GM21723 (cell line): Measurements from ENCODE around the gene ATOH8.

ENCODE experiments used
- ATAC-seq: cut with Tn5 transposase; IDR thresholded peaks from one replicate; pipeline ENCODE4 v1.9.1; 2021; ENCODE audit warnings: mild to moderate bottlenecking, moderate library complexity; ENCODE audit not compliant: unreplicated experiment

ATOH8 gene

DNA sequence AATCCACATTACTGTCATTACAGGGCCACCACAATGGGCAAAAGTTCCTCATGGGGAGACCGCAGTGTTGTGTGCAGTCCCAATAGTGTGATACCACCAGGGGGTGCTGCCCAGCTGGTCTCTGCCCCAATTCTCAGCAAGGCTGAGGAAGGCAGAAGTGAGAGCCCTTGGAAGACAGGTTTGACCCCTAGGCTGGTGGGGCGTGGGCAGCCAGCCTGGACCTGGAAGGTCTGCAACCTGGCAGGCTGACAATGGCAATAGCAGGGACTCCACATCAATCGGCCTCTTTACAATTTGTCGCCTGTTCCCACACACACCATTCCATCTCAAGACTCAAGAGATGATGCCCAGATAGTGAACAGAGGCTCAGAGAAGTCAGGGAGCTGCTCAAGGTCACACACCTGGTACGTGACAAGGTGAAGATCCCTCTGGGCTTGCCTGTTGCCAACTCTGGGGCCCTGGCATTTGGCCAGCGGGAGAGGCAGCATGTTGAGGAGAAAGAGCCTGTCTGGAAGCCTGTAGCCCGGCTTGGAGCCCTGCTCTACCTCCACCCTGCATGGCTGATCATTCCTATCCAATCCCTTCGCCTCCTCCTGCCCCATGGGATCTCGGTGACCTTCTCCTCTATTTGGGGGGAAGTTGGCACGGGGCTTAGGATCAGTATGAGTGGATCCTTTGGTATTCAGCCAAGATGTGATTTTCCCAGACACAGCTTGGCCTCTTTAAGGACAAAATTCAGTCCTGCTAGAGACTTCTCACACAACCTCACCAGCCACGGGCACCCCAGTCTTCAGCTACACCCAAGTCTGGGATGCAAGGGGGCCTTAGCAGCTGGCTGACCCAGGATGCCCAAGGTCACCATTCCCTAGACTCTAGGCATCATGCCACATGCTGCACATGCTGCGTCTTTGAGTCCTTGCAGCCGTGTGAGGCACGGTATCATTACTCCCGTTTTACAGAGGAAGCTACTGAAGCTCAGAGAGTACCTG, 2.9 kb upstream of the ATOH8 start:
- no peak for ATAC-seq

DNA sequence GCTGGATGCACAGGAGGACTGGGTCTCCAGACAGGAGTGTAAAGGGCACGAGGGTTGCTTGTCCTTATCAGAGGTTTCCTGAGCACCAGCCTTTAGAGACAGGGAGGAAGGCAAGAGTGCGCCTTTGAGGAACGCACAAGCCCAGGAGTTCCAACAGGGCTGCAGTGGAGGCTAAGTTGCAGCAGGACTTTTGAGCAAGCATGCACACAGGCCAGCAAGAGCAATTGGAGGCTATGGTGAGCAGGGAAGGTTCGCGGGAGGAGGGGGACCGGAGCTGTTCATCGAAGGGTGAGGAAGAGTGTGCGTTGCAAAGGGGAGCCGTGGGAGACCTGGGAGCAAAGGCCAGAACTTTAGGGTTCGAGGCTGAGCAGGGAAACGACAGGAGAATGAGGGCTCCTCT, 2.2 kb upstream of the ATOH8 start:
- no peak for ATAC-seq

DNA sequence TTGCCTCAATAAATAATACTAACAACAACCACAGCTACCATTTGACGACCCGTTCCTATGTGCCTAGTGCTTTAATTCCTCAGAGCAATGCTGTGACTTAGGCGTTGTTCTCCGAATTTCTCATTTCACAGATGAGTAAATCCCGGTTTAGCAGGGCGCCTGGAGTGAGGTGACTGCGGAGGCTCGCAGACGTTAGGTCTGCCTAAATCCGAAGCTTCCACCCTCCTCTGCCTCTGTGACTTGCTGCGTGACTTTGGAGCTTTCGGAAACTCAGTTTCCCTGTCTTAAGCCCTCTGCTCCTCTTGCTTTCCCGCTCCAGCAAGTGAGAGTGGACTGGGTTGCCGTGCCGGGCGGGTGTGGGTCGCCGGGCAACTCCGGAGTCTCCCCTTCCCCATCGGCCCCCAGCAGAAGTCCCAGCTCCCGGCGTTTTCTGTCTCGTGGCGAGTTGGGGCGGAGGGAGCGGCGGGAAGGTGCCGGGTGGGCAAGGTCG, 711 bp upstream of the ATOH8 start:
- ATAC-seq: no peak

DNA sequence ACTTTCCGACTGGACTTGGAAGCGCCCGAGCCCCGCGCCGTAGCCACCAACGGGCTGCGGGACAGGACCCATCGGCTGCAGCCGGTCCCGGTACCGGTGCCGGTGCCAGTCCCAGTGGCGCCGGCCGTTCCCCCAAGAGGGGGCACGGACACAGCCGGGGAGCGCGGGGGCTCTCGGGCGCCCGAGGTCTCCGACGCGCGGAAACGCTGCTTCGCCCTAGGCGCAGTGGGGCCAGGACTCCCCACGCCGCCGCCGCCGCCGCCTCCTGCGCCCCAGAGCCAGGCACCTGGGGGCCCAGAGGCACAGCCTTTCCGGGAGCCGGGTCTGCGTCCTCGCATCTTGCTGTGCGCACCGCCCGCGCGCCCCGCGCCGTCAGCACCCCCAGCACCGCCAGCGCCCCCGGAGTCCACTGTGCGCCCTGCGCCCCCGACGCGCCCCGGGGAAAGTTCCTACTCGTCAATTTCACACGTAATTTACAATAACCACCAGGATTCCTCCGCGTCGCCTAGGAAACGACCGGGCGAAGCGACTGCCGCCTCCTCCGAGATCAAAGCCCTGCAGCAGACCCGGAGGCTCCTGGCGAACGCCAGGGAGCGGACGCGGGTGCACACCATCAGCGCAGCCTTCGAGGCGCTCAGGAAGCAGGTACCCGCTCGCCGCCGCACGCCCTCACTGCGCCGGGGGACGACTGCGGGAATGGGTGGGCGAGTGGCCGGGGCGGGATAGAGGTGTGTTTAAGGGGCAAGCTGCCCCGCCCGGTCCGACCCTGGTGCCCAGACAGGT, 713 bp downstream of the ATOH8 start:
- no peak for ATAC-seq

DNA sequence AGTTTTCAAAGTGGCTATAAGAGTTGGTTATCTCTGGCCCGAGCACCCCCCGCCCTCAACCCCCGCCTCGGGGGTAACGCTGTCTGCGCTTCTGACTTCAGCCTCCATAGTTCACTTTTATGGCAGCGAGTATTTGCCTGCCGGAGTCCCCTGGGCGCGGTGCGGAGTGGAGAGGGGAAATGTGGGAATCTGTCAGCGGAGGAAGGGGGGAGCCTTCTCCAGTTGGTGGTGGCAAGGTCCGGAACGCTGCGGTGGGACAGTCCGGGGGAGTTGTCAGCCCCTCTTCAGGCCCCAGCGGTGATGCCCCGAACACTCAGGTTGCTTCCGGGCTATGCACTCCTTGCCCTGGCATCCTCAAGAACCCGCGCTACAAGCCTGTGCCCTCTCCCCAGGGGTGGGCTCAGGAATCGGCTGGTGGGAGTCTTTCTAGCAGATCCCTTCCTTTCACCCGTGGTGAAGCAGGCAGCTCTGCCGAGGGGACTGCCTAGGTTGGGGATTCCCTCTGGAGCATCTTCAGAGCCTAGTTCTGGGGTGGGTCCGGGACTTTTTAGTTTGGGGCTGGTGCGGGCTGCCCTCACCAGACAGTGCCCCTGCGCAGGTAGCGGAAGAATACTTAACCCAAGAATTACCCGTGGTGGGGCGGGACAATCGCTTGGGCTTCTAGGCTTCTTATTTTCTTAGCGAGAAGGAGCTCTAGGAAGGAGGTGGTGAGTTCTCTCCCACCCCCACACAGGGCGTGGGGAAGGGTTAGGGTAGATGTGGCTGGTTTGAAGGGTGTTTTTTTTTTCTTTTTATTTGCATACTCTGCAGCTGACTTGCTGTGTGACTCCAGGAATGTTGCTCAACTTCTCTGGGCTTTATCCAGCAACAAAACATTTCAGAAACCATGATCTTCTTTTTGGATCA, 1.6 kb downstream of the ATOH8 start:
- ATAC-seq: no peak

DNA sequence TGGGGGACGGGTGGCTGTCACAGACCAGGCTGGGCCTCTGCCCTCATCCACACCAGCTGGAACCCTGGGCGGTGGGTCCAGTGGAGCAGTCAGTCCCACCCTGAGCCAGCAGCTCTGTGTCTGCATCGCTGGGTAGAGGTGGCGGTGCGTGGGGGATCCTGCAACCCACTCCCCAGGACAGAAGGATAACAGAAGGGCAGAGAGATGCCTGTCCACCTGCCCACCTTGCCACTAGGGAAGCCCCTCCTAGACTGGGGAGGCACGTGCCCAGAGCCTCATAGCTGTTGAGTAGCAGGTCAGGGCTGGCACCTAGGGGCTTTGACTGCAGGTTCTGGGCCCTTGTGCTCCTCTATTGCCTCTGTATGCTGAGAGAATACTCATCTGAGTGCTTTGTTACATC, 2.4 kb downstream of the ATOH8 start:
- ATAC-seq: no peak

DNA sequence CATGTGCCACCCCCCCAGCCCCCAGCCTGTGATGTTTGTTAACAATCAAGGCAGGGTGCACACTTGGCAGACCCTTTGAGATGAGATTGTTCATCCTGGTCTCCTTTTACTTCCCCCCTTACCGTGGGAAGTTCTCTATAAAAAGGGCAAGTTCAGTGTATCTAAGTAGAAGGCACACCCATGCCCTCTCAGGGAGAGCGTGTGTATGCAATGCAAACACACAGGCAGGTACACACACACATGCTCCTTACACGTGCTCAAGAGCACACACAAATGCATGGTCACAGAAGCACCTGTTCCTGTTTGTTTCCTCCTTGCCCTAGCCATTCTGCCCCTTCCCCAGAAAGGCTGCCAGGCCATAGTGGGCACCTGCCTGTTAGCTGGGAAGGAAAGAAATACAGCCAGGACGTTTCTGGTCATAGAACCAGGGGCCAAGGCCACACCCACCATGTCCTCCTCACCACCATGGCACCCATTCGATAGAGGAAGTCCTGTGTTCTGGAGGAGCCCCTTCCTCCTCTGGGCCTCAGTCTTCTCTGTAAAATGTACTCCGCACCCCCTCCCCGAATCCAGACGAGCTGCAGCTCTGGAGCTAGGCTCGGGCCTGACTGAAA, 3.1 kb downstream of the ATOH8 start:
- ATAC-seq: no peak

DNA sequence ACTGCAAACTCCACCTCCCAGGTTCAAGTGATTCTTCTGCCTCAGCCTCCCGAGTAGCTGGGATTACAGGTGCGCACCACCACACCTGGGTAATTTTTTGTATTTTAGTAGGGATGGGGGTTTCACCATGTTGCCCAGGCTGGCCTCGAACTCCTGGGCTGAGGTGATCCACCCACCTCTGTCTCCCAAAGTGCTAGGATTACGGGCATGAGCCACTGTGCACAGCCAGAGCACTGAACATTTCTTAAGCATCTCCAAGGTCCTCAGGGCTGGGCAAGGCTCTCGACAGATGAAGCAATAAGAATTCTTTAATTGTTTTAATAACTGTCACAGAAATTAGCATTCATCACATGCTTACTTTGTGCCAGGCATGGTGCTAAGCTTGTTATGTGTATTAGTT, 4.1 kb downstream of the ATOH8 start:
- ATAC-seq: no peak

DNA sequence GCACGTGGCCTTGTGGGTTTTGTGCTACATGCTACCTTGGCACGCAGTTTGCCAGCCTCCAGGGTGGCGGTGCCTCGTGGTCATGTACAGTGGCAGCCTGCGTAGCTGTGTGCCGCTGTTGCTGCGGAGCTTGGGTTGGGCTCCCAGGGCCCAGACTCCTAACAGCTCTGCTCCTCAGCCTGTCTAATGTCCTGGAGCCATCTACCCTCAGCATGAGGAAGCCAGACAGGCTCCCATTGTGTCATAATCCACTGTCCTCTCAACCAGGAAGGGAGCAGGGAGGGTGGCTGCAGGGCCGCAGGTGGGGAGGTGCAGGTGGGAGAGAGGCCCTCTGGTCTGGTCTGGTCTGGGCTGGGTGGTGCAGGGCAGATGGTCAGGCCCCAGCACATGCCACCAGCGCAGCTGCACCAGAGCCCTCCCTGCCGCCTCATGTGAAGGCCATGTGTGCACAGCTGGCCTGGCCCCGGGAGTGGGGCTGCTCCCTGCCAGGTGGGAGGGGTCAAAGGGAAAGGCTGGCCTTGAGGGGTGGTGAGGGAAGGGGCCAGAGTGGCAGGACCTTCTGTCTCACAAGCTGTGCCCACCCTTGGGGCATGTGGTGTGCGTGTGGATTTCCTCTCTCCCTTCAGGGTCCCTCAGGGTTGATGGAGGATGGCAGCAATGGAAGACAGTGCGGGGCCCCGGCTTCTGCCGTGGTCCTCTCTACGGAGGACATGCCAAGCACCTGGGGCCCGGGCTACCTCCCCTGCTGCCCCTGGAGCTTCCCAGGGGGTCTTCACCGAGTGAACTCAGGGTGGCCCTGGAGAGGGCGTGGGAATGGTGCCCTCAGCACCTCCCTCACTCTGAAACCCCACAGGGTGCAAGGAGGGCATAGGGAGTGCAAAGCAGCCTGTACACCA, 4.8 kb downstream of the ATOH8 start:
- no peak for ATAC-seq

DNA sequence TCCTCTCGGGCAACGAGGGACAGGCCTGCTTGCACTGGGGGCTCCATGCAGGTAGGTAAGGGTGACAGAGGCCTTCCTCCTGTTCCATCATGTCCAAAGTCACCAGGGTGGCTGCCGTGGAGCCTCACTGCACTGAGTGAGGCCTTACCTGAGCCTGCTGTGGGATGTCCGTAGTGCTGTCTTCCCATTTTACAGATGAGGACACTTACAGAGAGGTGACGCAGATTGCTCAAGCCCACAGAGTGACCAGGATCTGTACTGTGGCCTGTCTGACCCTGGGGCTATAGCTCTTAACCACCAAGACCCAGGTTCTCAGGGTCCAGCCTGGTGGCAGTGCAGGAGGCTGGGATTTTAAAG, 5.4 kb downstream of the ATOH8 start:
- no peak for ATAC-seq

DNA sequence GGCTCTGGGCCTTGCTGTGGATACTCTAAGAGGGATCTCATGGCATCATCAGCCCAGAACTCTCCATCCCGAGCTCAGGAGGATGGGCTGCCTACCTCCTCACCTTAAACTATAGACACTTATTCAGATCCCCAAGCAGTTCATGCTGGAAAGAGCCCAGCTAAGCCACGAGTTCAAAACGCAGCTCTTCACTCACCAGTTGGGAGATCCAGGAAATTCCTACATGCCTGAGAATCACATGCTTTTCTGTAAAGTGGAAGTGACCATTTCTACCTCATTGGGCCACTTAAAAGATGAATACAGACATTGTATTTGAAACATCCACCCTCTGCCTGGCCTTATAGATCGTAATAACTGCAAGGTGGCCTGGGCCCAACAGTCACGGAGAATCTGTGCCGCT, 6.6 kb downstream of the ATOH8 start:
- no peak for ATAC-seq

DNA sequence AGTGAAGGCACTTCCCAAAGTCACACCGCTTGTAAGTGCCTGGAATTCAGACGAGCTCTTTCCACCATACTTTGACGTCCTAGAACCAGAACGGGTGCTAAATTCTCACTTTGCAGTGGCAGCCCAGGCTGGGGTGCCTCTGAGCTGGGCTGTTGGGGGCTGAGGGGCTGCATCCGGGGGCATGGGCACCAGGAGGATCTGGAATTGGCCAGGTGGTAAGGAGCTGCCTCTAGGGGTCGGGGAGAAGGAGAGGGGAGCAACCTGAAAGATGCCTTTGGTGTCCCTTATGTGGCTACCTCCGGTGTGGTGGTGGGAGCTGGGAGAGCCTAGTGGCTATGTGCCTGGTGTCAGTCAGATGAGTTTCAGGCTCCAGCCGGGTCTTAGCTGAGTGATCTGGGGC, 7.1 kb downstream of the ATOH8 start:
- ATAC-seq: no peak

DNA sequence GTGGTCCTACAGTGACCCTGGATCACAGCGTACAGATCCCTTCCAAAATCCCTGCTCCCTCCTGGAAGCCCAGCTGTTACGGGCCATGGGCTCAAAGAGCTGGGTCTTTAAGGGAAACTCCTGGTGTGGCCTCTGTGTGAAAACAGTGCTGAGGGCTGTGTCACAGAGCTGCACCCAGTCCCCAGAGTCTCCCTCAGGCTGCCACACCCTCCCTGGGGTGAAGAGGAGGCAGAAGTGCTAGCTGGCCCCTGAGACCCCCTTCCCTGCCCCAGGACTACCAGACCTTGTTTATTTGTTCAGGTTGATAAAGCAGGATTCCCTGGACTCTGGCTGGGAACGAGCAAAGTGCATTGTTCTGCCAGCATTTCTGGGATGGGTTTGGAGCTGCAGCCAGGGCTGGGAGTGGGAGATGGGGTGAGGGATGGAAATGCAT, 7.7 kb downstream of the ATOH8 start:
- no peak for ATAC-seq

DNA sequence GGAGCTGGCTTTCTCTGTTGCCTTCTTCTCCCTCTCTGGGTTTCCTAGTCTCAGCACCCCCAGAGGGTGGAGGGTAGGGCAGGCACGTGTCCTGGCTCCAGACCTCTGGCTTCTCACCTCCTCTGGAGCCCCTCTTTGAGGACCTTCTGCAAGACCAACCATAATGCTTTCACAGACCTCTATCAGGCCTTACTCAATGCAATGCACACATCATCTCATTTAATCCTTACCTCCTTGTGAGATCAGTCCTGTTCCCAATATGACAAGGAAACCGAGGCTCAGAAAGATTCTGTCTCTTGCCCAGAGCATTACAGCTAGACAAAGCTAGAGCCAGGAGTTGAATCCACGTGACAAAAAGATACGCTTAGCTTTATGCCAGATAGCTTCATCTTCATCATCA, 8.2 kb downstream of the ATOH8 start:
- ATAC-seq: no peak

DNA sequence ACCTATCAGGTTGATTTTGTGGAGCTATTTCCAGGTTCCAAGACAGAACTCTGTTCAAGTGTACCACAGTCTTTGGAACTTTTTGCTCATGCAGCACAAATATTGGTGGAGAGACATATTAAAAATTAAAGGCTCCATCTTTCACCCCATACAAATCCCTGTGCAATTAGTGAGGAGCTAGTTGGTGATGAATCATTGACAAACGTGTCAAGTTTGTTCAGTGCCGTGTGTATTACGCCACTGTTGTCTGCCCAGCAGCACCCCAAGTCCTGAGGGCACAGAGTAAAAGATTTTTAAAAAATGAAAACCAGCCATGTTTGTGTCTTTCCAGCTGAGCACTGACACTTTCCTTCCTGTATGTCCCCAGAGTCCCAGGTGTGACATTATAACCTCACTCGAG, 9.3 kb downstream of the ATOH8 start:
- ATAC-seq: no peak

DNA sequence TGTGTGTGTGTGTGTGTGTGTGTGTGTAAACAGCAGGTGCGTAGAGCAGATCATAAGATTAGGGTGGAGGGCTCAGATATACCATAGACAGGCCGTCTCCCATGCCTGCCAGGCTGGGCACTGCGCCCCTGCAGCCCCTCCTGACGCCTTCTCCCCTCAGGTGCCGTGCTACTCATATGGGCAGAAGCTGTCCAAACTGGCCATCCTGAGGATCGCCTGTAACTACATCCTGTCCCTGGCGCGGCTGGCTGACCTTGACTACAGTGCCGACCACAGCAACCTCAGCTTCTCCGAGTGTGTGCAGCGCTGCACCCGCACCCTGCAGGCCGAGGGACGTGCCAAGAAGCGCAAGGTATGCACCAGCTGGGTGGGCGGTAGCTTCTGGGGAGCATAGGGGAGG, 10.0 kb downstream of the ATOH8 start:
- no peak for ATAC-seq

DNA sequence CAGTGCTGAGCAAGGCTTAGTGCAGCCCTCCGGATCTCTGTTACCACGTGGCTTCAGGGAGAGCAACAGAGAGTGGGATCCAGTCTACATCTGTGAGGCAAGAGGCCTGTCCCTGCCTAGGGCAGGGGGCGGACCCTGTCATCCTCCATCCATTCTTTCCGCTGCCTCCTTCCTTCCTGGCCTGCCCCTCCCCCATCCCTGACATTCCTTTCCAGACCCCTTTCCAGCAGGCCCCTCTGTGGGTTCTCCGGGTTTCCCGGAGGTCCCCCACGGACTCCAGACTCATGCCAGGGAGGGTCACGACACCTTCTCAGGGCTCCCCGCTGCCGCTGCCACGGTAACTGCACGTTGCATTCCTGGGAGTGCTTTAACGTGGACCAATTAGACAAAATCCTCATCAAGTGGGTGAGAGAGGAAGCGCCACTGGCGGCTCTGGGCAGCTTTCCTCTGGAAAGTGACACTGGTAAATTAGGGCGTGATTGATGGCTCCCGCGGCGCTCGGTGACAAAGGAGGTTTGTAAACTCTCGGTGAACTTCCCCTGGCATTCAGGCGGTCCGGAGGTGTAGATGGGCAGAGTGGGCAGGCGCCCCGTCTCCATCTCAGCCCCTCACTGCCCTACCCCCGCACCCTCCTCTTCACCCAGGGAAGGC, 11.4 kb downstream of the ATOH8 start:
- ATAC-seq: no peak

DNA sequence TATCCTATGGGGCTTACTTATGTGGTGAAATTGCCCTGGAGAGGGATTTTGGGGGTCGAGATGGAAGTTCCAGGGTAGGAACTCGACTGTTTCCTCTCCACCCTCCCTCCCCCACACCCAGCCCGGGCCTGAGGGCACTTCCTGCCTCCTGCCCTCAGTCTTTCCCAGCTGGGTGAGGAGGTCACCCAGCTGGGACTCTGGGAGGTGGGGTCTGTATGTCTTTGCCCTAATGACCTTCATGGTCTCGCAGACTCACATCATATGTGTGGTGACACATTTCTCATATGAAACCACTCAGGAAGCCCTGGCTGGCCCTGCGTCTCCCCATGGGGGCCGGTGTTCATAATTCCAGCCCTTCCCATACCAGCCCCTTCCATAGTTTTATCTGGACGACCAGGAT, 12.4 kb downstream of the ATOH8 start:
- ATAC-seq: no peak
